GM23338 (cell line): ENCODE data around the gene ACSF3. TPM values are rescaled to one million over a fixed set of nuclear protein-coding genes. Genes with fewer than 3 reads are reported as not detected.
"Not testable (repeated sequence)": the region's sequence is repeated elsewhere in the genome, so short reads cannot be mapped to it uniquely, and the experiment has no call there.

Experiments used
- ATAC-seq: fragments of 200-7000 bp; cut with Tn5 transposase; 3 replicates; pipeline ENCODE4 v1.9.1; 2020
- DNase-seq: peaks from one replicate; pipeline ENCODE4 v3.0.0-alpha.2; 2015; ENCODE audit warnings: low spot score
- H2AFZ ChIP-seq: fragments of 200-600 bp; sonication (generic); 2 replicates; pipeline ENCODE4 v1.8.0; 2016; ENCODE audit warnings: antibody characterized with exemption, mild to moderate bottlenecking, moderate library complexity
- H3F3A ChIP-seq: fragments of 200-600 bp; sonication (generic); replicated peaks from 2 replicates; pipeline ENCODE4 v1.8.0; 2017; ENCODE audit warnings: antibody characterized with exemption, mixed run types, low read depth
- H3K27ac ChIP-seq: fragments of 200-600 bp; sonication (generic); 2 replicates; pipeline ENCODE4 v1.6.1; 2016; ENCODE audit warnings: low read depth
- H3K27me3 ChIP-seq: fragments of 200-600 bp; sonication (generic); 2 replicates; pipeline ENCODE4 v1.8.0; 2016; ENCODE audit warnings: mild to moderate bottlenecking, mixed run types, moderate library complexity; ENCODE audit not compliant: insufficient read depth
- H3K36me3 ChIP-seq: fragments of 200-600 bp; sonication (generic); 2 replicates; pipeline ENCODE4 v1.8.0; 2016; ENCODE audit warnings: mild to moderate bottlenecking; ENCODE audit not compliant: insufficient read depth
- H3K4me1 ChIP-seq: fragments of 200-600 bp; sonication (generic); 2 replicates; pipeline ENCODE4 v1.8.0; 2016; ENCODE audit warnings: mild to moderate bottlenecking, moderate library complexity; ENCODE audit not compliant: insufficient read depth
- H3K4me2 ChIP-seq: fragments of 200-600 bp; sonication (generic); 2 replicates; pipeline ENCODE4 v1.7.1; 2017; ENCODE audit warnings: mixed run types
- H3K4me3 ChIP-seq: fragments of 200-600 bp; sonication (generic); 2 replicates; pipeline ENCODE4 v1.6.1; 2016; ENCODE audit warnings: mixed run types
- H3K79me2 ChIP-seq: fragments of 200-600 bp; sonication (generic); replicated peaks from 2 replicates; pipeline ENCODE4 v1.8.0; 2017; ENCODE audit warnings: mild to moderate bottlenecking; ENCODE audit not compliant: insufficient read depth
- H3K9me2 ChIP-seq: fragments of 200-600 bp; sonication (generic); 2 replicates; pipeline ENCODE4 v1.8.0; 2017; ENCODE audit not compliant: insufficient read depth
- H4K20me1 ChIP-seq: fragments of 200-600 bp; sonication (generic); replicated peaks from 2 replicates; pipeline ENCODE4 v1.8.0; 2017; ENCODE audit warnings: mild to moderate bottlenecking; ENCODE audit not compliant: insufficient read depth
- H3K27ac Mint-ChIP-seq: 2 replicates; pipeline ENCODE4 v1.8.0; 2020; ENCODE audit warnings: inconsistent platforms, mild to moderate bottlenecking, moderate library complexity, mixed read lengths
- H3K27me3 Mint-ChIP-seq: 3 replicates; pipeline ENCODE4 v1.8.0; 2022; ENCODE audit warnings: low read depth, mild to moderate bottlenecking, moderate library complexity, mixed read lengths, inconsistent platforms; ENCODE audit not compliant: insufficient read depth, poor library complexity
- H3K36me3 Mint-ChIP-seq: 3 replicates; pipeline ENCODE4 v1.8.0; 2021; ENCODE audit warnings: low read depth, mild to moderate bottlenecking, inconsistent platforms, moderate library complexity, mixed read lengths
- H3K4me1 Mint-ChIP-seq: 3 replicates; pipeline ENCODE4 v1.8.0; 2020; ENCODE audit warnings: mild to moderate bottlenecking, inconsistent platforms, mixed read lengths
- H3K4me3 Mint-ChIP-seq: 3 replicates; pipeline ENCODE4 v1.8.0; 2021; ENCODE audit warnings: moderate library complexity, mild to moderate bottlenecking, inconsistent platforms, mixed read lengths
- H3K9me3 Mint-ChIP-seq: 3 replicates; pipeline ENCODE4 v1.8.0; 2020; ENCODE audit warnings: moderate library complexity, mild to moderate bottlenecking, inconsistent platforms, mixed read lengths
- EZH2phosphoT487 ChIP-seq: fragments of 200-600 bp; sonication (generic); IDR thresholded peaks from one replicate; pipeline ENCODE4 v1.8.1; 2018; ENCODE audit warnings: antibody characterized with exemption; ENCODE audit not compliant: unreplicated experiment
- ZNF114 ChIP-seq: fragments of 250-450 bp; sonication (Bioruptor Pico); IDR thresholded peaks from 2 replicates; pipeline ENCODE4 v1.5.0; 2020; ENCODE audit warnings: mild to moderate bottlenecking, moderate library complexity
- ZNF331 ChIP-seq: fragments of 250-450 bp; sonication (Bioruptor Pico); IDR thresholded peaks from 2 replicates; pipeline ENCODE4 v1.5.0; 2020; ENCODE audit warnings: low read depth, mild to moderate bottlenecking, moderate library complexity
- polyA plus RNA-seq: library from polyadenylated mRNA; unstranded; fragments of >200 nt; fragmentation: Nextera tagmentation; extraction: Ambion mirVana; gene quantifications from 2 replicates; pipeline ENCODE4 v1.2.1, GENCODE V29; 2016
- total RNA-seq: library from RNA; depleted of rRNA; stranded (reverse); fragments of >200 nt; shearing (Covaris generic); gene quantifications from 2 replicates; pipeline ENCODE4 v1.2.3, GENCODE V29; 2014

Gene ACSF3
- total and polyA plus RNA-seq, 2 experiments from 2014 or later, result 12.8 to 23.1 TPM

- ATAC-seq (no peak; the same call in 2 of the 3 replicates), DNase-seq (no peak)
- Histone ChIP-seq H3K79me2 (no peaks in the 10 kb centered on the region), H3K9me2 (no peaks in the 10 kb centered on the region), H3K36me3 (no peaks in the 10 kb centered on the region), H2AFZ (0 out of 2 replicates have a peak overlapping the region, but pooled peaks have one; percentile 66), H3K27me3 (no peaks in the 10 kb centered on the region), H3K4me1 (no peaks in the 10 kb centered on the region), H3F3A (no peaks in the 10 kb centered on the region), H3K4me3 (peak overlapping the region; percentile 64), H3K27ac (no peak overlapping the region), H4K20me1 (no peaks in the 10 kb centered on the region), H3K4me2 (peak overlapping the region; percentile 79)
- H3K4me1 Mint-ChIP-seq, result no peaks in the 10 kb centered on the region
- peaks cover 19% of the 10 kb centered on the region for H3K27me3 Mint-ChIP-seq
- H3K27ac Mint-ChIP-seq, result no peak overlapping the region
- no peaks in the 10 kb centered on the region for H3K36me3 Mint-ChIP-seq
- no peak for TF ChIP-seq EZH2phosphoT487
- no peak overlapping the region for H3K4me3 Mint-ChIP-seq
- peaks cover 8% of the 10 kb centered on the region; the same call in 2 of the 3 replicates for H3K9me3 Mint-ChIP-seq
Observed at GRCh38 chr16:89191901-89192185, 98.2 kb downstream of the ACSF3 start.

- not testable (repeated sequence) for H3K9me2 ChIP-seq, H3K79me2 ChIP-seq, H3F3A ChIP-seq, H3K4me1 ChIP-seq, H3K36me3 ChIP-seq, H3K4me3 Mint-ChIP-seq, H3K9me3 Mint-ChIP-seq, H3K36me3 Mint-ChIP-seq, H3K27ac ChIP-seq, H3K27ac Mint-ChIP-seq, H4K20me1 ChIP-seq, H3K4me1 Mint-ChIP-seq, H3K27me3 ChIP-seq
- Histone ChIP-seq H2AFZ (0 out of 2 replicates have a peak overlapping the region, but pooled peaks have one; percentile 66), H3K4me3 (peak overlapping the region; percentile 64), H3K4me2 (peak overlapping the region; percentile 79)
- peak; percentile 89 for DNase-seq
- H3K27me3 Mint-ChIP-seq, result peaks cover 17% of the 10 kb centered on the region
- ATAC-seq, result peak; percentile 55
Observed at GRCh38 chr16:89192186-89192955, 98.7 kb downstream of the ACSF3 start.

DNA sequence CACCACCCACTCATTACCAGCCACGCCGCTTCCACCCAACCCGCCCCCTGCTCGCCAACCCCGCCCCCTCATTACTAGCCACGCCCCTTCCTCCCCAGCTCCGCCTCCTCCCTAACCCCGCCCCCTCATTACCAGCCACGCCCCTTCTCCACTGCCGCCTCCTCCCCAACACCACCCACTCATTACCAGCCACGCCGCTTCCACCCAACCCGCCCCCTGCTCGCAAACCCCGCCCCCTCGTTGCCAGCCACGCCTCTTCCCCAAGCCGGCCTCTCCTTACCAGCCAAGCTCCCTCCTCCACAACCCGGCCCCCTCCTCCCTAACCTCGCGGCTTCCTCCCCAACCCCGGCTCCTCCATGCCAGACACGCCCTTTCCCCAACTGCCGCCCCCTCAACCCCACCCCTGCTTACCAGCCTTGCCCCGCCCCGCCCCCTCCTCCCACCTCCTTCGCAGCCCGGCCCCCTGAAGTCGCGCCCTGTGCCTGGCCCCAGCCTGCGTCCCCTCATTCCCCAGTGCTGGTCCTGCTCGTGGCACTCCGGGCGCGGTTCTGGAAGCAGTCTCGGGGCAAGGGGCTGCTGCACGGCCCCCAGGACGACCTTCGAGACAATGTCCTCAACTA is 99.4 kb downstream of the ACSF3 start:
- H3K4me2 ChIP-seq, result peak overlapping the region; percentile 82
- no peaks in the 10 kb centered on the region for H3K27me3 ChIP-seq
- Mint-ChIP-seq H3K36me3 (no peaks in the 10 kb centered on the region), H3K9me3 (peaks cover 5% of the 10 kb centered on the region; the same call in 1 of the 3 replicates), H3K4me1 (no peaks in the 10 kb centered on the region), H3K4me3 (peak overlapping the region; percentile 42; the same call in 1 of the 3 replicates), H3K27ac (no peak overlapping the region), H3K27me3 (peaks cover 17% of the 10 kb centered on the region)
- H3K79me2 ChIP-seq, result no peaks in the 10 kb centered on the region
- no peaks in the 10 kb centered on the region for H4K20me1 ChIP-seq
- DNase-seq (peak; percentile 94), ATAC-seq (peak; percentile 60)
- no peaks in the 10 kb centered on the region for H3F3A ChIP-seq
- TF ChIP-seq ZNF331 (CRISPR knock-in tag), result no peak
- TF ChIP-seq ZNF114 (CRISPR knock-in tag), result no peak
- H3K27ac ChIP-seq, result no peak overlapping the region
- peak overlapping the region; percentile 52 for H3K4me3 ChIP-seq
- no peaks in the 10 kb centered on the region for H3K9me2 ChIP-seq
- H2AFZ ChIP-seq, result no peak overlapping the region
- H3K4me1 ChIP-seq, result no peaks in the 10 kb centered on the region
- no peaks in the 10 kb centered on the region for H3K36me3 ChIP-seq
